ENCODE data around the gene SPIC. TPM values are rescaled to one million over a fixed set of nuclear protein-coding genes. Genes with fewer than 3 reads are reported as not detected.

SPIC gene
- polyA plus RNA-seq, 6 donors from 2014 or later: not detected

DNA sequence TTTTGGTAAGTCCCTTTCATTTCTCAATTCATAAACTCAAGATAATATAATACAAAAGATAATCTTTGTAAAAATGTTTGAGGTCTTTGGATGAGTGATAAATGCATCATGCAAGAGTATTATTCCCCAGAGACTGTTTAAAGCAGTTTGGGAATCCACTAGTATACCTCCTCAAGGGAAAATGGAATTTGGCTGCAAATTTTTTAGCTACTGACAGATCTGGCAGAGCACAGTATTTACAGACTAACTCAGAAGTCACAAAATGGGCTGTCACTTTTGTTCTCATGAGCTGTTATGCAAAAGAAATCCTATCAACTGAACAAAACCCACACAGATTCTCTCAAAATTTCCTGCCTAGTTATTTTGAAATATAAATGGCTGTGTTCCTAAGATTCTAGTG, 9.9 kb downstream of the SPIC start:
- no peaks in the 10 kb centered on the region for H3K36me3 Mint-ChIP-seq
- no peak overlapping the region for H3K4me3 Mint-ChIP-seq
- no peaks in the 10 kb centered on the region for H3K4me1 Mint-ChIP-seq
- ATAC-seq (ENCODE audit: low read depth in 2 of 2) (no peak), DNase-seq (no peak)
- H3K27me3 Mint-ChIP-seq: peaks cover 4 to 17% (median 6%) of the 10 kb centered on the region in 3 donors
- no peaks in the 10 kb centered on the region for H3K9me3 Mint-ChIP-seq
- H3K27ac Mint-ChIP-seq: no peak overlapping the region

DNA sequence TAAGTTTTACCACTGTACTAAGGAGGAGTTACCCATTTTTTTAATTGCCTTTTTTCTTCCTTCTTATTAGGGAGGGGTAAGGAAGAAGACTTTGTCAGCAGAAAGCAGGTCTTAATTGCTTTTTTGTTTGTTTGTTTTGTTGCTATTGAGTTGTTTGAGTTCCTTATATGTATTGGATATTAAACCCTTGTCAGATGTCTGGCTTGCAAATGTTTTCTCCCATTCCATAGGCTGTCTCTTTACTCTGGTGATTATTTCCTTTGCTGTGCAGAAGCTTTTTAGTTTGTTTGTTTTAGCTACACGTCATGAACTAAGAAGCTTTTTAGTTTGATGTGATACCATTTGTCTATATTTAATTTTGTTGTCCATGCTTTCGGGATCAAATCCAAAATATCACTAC, 13.3 kb downstream of the SPIC start:
- Mint-ChIP-seq H3K9me3 (peaks cover 0 to 3% (median 0%) of the 10 kb centered on the region in 7 donors), H3K27me3 (peaks cover 0 to 13% (median 9%) of the 10 kb centered on the region in 3 donors), H3K4me1 (peaks cover 0 to 5% (median 0%) of the 10 kb centered on the region in 3 donors), H3K4me3 (no peak overlapping the region), H3K36me3 (no peaks in the 10 kb centered on the region), H3K27ac (no peak overlapping the region)
- ATAC-seq (ENCODE audit: low read depth in 2 of 2): no peak
- no peak for DNase-seq

DNA sequence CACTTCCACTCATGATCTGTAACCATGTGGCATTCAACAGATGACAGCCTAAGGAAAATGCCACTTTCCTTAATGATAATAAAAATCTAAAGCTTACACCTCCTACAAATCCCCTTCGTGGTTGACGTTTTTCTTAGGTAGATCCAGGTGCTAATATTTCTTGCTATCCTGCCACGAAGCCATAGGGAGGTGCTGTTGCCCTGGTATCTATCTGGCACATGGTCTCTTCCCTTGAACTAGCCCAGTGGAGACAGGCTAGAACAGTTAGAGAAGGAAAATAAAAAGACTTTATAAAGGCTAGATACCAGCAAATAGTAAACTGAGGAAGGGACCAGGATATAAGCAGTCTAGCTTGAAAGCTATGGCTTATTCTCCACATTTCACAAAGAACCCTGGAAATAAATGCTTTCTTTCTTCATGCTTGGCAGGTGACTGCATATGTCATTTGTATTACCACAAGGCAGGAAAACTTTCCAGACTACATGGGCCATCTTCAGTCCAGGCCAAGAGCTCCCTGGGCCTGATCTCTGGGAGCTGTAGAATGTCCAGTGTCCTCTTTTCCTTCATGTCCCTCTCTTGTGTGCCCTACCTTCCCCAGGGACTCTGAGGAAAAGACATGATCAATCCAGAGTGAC, 15.3 kb downstream of the SPIC start:
- peak; percentile 58 to 61 for ATAC-seq (ENCODE audit: low read depth in 2 of 2)
- Mint-ChIP-seq H3K4me3 (no peak overlapping the region), H3K9me3 (peaks cover 0 to 3% (median 0%) of the 10 kb centered on the region in 7 donors), H3K4me1 (peaks cover 0 to 5% (median 0%) of the 10 kb centered on the region in 3 donors), H3K27ac (peak overlapping the region in 2 of 6 donors; percentile 38 to 47), H3K36me3 (no peaks in the 10 kb centered on the region), H3K27me3 (peaks cover 0 to 13% (median 9%) of the 10 kb centered on the region in 3 donors)
- peak; percentile 8 for DNase-seq

DNA sequence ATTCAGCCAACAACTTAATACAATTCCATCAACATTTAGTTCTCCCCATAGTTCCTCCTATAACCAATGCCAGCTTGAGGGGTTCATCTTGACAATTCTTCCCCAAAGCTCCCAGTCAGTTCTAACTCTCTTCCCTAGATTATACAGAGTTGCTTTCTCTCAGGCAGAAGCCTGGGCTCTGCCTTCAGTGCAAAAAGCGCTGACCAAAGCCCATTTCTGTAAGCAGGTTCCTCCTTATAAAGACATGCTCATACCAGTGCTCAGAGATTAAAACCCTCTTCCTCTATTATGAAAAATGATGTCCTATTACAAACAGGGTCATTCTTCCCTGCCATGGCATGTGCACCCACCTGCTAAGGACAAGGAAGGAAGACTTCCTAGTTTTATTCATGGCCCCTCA, 16.2 kb downstream of the SPIC start:
- Mint-ChIP-seq H3K27me3 (peaks cover 0 to 10% (median 9%) of the 10 kb centered on the region in 3 donors), H3K36me3 (no peaks in the 10 kb centered on the region), H3K4me3 (no peak overlapping the region), H3K4me1 (peaks cover 0 to 5% (median 0%) of the 10 kb centered on the region in 3 donors), H3K9me3 (peaks cover 0 to 3% (median 0%) of the 10 kb centered on the region in 7 donors), H3K27ac (peak overlapping the region in 4 of 6 donors; percentile 3 to 73 (median 44))
- DNase-seq: no peak
- ATAC-seq (ENCODE audit: low read depth in 2 of 2): no peak

DNA sequence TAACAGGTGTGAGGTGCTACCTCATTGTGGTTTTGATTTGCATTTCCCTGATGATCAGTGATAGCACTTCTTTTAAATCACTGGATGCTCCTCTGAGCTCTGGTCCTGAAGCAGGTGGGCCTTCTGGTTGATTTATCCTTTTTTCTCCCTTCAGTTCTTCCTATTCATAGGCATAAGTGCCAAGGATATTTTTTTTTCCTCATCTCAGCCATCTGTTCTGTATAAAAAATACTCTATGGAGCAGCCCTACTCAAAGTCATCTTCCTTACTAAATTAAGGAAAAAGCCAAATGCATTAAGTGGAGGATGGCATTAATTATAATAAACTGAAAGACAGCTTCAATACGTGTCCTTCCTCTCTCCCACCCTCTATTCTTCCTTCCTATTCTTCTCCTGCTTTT, 18.4 kb downstream of the SPIC start:
- H3K4me1 Mint-ChIP-seq: peaks cover 0 to 8% (median 5%) of the 10 kb centered on the region in 3 donors

DNA sequence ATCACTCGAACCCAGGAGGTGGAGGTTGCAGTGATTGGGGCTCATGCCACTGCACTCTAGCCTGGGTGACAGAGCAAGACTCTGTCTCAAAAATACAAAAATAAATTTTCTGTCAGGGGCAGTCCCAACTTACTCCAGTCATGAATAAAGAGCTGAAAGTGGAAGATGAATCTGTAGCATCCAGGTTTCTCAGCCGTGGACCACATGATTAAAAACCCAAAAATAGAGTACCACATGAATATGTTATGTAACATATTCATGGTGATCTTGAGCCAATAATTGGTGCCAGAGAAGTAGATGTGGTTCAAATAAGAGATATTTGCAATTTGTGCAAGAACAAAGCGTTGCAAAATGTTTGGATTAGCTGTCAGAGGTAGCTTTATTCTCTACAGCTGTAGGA, 23.1 kb downstream of the SPIC start:
- DNase-seq: no peak

More for the DNA sequence above, 18.4 kb downstream of the SPIC start:
- Mint-ChIP-seq H3K36me3 (no peaks in the 10 kb centered on the region), H3K27me3 (peaks cover 0 to 9% (median 6%) of the 10 kb centered on the region in 3 donors), H3K27ac (no peak overlapping the region), H3K4me3 (no peak overlapping the region), H3K9me3 (peaks cover 0 to 3% (median 0%) of the 10 kb centered on the region in 7 donors)
- no peak for ATAC-seq (ENCODE audit: low read depth in 2 of 2)
- no peak for DNase-seq

DNA sequence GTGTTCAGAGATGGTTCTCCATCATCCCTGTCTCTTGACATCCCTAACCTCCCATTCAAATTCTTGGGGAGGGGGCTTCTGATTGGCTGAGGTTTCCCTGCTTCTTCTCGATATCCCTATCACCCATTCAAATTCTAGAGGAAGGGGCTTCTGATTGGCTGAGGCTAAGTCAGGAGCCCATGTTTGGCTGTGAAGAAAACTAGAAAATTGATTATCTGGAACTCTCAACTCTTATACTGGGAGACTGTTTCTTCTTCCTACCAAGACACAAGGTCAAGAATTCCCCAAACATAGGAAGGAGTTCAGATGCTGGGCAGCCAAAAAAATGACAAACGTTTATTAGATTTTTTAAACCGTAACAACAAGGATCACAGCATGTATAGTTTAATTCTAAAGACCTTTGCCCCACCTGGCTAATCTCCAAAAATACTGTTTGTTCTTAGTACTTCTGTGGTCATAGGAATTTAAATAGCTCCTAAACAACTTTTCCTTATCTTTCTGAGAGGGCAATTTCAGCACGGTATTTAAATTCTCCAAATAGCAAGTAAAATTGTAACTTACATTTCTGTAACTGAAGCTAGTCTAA, 26.4 kb downstream of the SPIC start:
- Mint-ChIP-seq H3K9me3 (peaks cover 0 to 9% (median 0%) of the 10 kb centered on the region in 7 donors), H3K4me3 (no peak overlapping the region), H3K36me3 (no peaks in the 10 kb centered on the region), H3K4me1 (peaks cover 4 to 10% (median 6%) of the 10 kb centered on the region in 3 donors), H3K27me3 (peaks cover 14 to 22% (median 18%) of the 10 kb centered on the region in 3 donors), H3K27ac (no peak overlapping the region)
- ATAC-seq (ENCODE audit: low read depth in 2 of 2) (no peak), DNase-seq (no peak)

More for the DNA sequence above, 23.1 kb downstream of the SPIC start:
- no peak for ATAC-seq (ENCODE audit: low read depth in 2 of 2)
- Mint-ChIP-seq H3K4me3 (no peak overlapping the region), H3K27me3 (peaks cover 10 to 22% (median 14%) of the 10 kb centered on the region in 3 donors), H3K4me1 (peaks cover 1 to 10% (median 2%) of the 10 kb centered on the region in 3 donors), H3K36me3 (no peaks in the 10 kb centered on the region), H3K27ac (no peak overlapping the region), H3K9me3 (no peaks in the 10 kb centered on the region)

DNA sequence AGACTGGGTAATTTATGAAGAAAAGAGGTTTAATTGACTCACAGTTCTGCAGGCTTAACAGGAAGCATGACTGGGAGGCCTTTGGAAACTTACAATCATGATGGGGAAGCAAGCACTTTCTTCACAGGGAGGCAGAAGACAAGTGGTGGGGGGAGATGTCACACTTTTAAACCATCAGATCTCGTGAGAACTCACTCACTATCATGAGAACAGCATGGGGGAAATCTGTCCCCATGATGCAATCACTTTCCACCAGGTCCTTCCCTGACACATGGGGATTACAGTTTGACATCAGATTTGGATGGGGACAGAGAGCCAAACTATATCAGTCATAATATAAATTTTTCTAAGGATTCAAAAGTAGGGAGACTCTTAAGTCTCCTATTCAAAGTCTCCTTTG, 46.0 kb downstream of the SPIC start:
- H3K27ac Mint-ChIP-seq: no peak overlapping the region
- H3K9me3 Mint-ChIP-seq: peaks cover 0 to 11% (median 3%) of the 10 kb centered on the region in 7 donors
- ATAC-seq (ENCODE audit: low read depth in 2 of 2) (no peak), DNase-seq (no peak)
- peaks cover 0 to 7% of the 10 kb centered on the region in 2 donors for H3K36me3 Mint-ChIP-seq
- no peaks in the 10 kb centered on the region for H3K4me1 Mint-ChIP-seq
- peaks cover 11 to 26% (median 15%) of the 10 kb centered on the region in 3 donors for H3K27me3 Mint-ChIP-seq
- no peak overlapping the region for H3K4me3 Mint-ChIP-seq

DNA sequence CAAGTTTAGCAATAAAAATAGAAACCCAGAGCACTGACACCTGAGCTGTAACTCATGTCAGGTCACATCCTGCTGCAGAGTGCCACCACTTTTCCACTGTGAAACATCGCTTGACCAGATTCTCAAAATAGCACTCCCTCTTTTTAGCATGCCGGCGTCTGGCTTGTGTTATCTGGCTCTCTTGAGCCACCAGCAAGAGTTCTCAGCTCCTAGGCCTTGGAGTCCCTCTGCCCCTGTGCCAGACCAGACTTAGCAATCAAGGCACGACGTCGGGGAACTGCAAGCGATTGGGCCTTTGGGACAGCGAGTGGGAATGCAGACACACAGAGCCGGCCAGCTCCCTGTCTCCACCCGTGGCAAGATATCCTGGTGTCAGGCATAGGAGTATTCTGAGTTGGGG, 52.5 kb downstream of the SPIC start:
- Mint-ChIP-seq H3K4me1 (no peaks in the 10 kb centered on the region), H3K9me3 (peaks cover 0 to 2% (median 0%) of the 10 kb centered on the region in 7 donors), H3K36me3 (no peaks in the 10 kb centered on the region), H3K4me3 (no peak overlapping the region), H3K27ac (peak overlapping the region in 1 of 6 donors; percentile 12), H3K27me3 (peaks cover 5 to 24% (median 14%) of the 10 kb centered on the region in 3 donors)
- DNase-seq: no peak
- no peak for ATAC-seq (ENCODE audit: low read depth in 2 of 2)

DNA sequence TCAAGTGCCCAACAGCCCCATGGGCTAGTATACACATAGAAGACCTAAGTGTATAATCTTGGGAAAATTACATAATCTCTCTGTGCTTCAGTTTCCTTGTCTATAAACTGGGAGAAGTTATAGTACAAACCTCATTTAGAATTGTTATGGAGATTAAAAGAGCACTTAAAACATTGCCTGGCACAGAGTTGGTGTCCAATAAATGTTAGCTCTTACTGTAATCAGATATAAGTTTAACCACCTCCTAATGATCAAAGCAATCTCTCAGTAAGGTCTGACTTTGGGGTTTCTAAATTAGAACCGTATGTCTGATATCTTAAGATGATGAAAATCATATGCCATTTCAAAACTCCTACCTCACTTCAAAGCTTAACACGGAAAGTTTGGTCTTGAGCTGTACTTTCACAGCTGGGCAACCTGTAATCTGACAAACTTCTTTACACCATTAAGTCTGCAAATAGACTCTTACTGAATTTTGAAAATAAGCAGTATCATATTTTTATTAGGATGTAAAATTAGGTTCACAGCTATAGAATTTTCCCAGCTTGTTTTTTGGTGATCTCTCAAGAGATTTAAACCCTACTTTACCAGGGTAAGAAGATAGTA, 61.0 kb downstream of the SPIC start:
- H3K27me3 Mint-ChIP-seq: peaks cover 9 to 18% (median 14%) of the 10 kb centered on the region in 3 donors
- no peaks in the 10 kb centered on the region for H3K36me3 Mint-ChIP-seq
- H3K4me1 Mint-ChIP-seq: no peaks in the 10 kb centered on the region
- H3K27ac Mint-ChIP-seq: no peak overlapping the region
- ATAC-seq (ENCODE audit: low read depth in 2 of 2) (no peak), DNase-seq (no peak)
- H3K9me3 Mint-ChIP-seq: peaks cover 0 to 2% (median 0%) of the 10 kb centered on the region in 7 donors
- no peak overlapping the region for H3K4me3 Mint-ChIP-seq

Other genes with a start within 250 kb of the SPIC start
- 1 to 10 TPM; 5.4 to 8.5 (median 5.9) TPM for gene UTP20, start 195.2 kb upstream of the SPIC start, polyA plus RNA-seq (ENCODE audit: low read depth in 6 of 6)
- gene ARL1, start 67.6 kb upstream of the SPIC start, polyA plus RNA-seq (ENCODE audit: low read depth in 6 of 6): 10 to 100 TPM; 26.7 to 53.7 (median 34.6) TPM
- gene MYBPC1, start 119.6 kb downstream of the SPIC start, polyA plus RNA-seq (ENCODE audit: low read depth in 6 of 6): not detected
- gene CHPT1, start 222.3 kb downstream of the SPIC start, polyA plus RNA-seq (ENCODE audit: low read depth in 6 of 6): 100 to 1,000 TPM in 3 of 6 donors, 10 to 100 TPM in 3; 88.3 to 185 (median 105) TPM